SH-SY5Y (cell line): ENCODE results near the gene RIPOR3.

Experiments used
- GATA2 ChIP-seq: IDR thresholded peaks from 2 replicates; pipeline ENCODE4 v1.6.1; 2011; ENCODE audit warnings: mild to moderate bottlenecking, low read depth, low read length
- GATA3 ChIP-seq: IDR thresholded peaks from 2 replicates; pipeline ENCODE4 v1.6.1; 2011; ENCODE audit warnings: low read depth, mild to moderate bottlenecking, low read length, moderate library complexity

DNA sequence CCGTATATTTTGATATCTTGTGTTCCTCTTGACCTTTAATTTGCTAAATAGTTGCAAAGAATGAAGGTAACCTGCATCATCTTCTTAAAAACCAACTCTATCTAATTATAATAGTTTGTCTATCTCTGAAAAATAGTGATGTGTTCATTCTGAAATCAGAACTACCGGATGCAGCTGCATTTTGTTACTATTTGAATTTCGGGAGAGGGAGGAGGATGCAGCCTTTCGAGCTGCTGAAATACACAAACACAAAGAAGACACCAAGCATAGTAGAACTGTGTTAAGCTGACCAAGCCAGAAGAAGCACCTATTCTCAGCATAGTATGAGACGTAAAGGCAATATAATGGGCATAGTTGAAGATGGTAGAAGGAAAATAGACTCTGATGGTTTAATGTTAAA, 148.0 kb downstream of the RIPOR3 start:
- no peak for TF ChIP-seq GATA3
- TF ChIP-seq GATA2, result no peak
